Subcutaneous adipose tissue (tissue), 4 donors: ENCODE results near the gene OR52N2. TPM values are rescaled to one million over a fixed set of nuclear protein-coding genes. Genes with fewer than 3 reads are reported as not detected.

Source experiments
- CTCF ChIP-seq: fragments of 450-650 bp; IDR thresholded peaks from one replicate; pipeline ENCODE4 v1.5.1; 2016; ENCODE audit warnings: low read depth, mild to moderate bottlenecking, control low read depth, antibody characterized with exemption, moderate library complexity
- total RNA-seq, 4 donors: library from RNA; depleted of rRNA; stranded (reverse); fragments of >200 nt; gene quantifications; one replicate each; pipeline ENCODE4 v1.1.0, GENCODE V29; 2016

The OR52N2 gene
- total RNA-seq, 4 donors from 2014 or later: not detected

GRCh38 chr11:5841797-5842196 lies 33.1 kb downstream of the OR52N2 start, which contains the start of gene OR52E6:
OR52E6 (minus strand) TSS chr11:5841897; CDS start chr11:5841897, 0 bp downstream.
- TF ChIP-seq CTCF: no peak

- TF ChIP-seq CTCF: no peak
Measured at GRCh38 chr11:5846701-5847100, 38.0 kb downstream of the OR52N2 start.

- no peak for TF ChIP-seq CTCF
Measured at GRCh38 chr11:5847711-5848110, 39.0 kb downstream of the OR52N2 start.

DNA sequence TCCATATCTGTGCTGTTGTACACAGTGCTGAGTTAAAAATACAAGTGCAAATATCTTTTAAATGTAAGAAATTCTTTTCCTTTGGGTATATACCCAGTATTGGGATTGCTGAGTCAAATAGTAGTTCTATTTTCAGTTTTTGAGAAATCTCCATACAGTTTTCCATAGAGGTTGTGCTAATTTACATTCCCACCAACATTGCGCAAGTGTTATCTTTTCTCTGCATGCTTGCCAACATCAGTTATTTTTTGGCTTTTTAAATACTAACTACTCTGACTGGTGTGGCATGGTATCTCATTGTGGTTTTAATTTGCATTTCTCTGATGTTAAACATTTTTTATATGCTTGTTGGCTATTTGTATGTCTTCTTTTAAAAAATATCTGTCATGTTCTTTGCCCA lies 42.3 kb downstream of the OR52N2 start:
- no peak for TF ChIP-seq CTCF

DNA sequence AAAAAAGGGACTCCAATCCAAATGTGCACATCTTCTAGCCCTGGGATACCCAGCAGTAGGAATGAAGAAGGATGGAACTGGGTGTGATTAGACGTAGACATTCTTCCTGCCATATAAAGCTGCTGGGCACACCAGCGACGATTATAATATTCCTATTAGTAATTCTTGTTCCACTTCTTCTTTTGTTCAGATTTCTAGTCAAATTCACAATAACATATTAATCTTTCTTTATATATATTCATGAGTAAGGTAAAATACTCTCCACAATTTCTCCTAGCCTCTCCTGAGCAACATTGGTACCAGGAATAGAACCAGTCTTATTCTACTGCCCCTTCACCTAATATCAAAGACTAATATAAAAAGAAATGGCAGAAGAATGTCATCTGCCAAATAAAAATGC lies 48.9 kb downstream of the OR52N2 start, which contains the start of gene OR52E8:
OR52E8 (minus strand) TSS at position 101 of the 400 bp plus-strand sequence; CDS start at position 101, 0 bp downstream.
- no peak for TF ChIP-seq CTCF

DNA sequence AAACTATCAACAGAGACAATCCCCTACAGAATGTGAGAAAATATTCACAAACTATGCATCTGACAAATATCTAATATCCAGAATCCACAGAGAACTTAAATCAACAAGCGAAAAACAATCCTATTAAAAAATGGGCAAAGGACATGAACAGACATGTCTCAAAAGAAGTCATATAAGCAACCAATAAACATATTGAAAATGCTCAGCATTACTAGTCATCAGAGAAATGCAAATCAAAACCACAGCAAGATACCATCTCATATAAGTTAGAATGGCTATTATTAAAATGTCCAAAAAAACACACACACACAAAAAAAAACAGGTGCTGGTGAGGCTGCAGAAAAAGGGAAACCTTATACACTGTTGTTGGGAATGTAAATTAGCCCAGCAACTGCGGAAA lies 57.1 kb downstream of the OR52N2 start:
- TF ChIP-seq CTCF: no peak

Other genes with a start within 250 kb of the OR52N2 start
- not detected for gene OR52B6, start 228.0 kb upstream of the OR52N2 start, total RNA-seq
- 1 to 10 TPM; 1.6 to 9.2 (median 3.4) TPM for gene TRIM6, start 212.3 kb upstream of the OR52N2 start, total RNA-seq
- gene TRIM34, start 183.9 kb upstream of the OR52N2 start, total RNA-seq: 10 to 100 TPM in 1 of 4 donors, 1 to 10 TPM in 3; 4.1 to 12.1 (median 8.1) TPM
- gene TRIM5, start 123.8 kb upstream of the OR52N2 start, total RNA-seq: 10 to 100 TPM; 12.6 to 22.8 (median 16.7) TPM
- gene TRIM22, start 119.1 kb upstream of the OR52N2 start, total RNA-seq: 10 to 100 TPM; 35.9 to 96.8 (median 64.8) TPM
- gene OR56B1, start 72.5 kb upstream of the OR52N2 start, total RNA-seq: under 1 TPM in 2 of 4 donors, not detected in 2; 0.22 to 0.75 TPM
- gene OR52N4, start 54.7 kb upstream of the OR52N2 start, total RNA-seq: not detected
- under 1 TPM in 2 of 4 donors, not detected in 2; 0.33 to 0.44 TPM for gene OR52N5, start 25.6 kb upstream of the OR52N2 start, total RNA-seq
- gene OR52N1, start 17.7 kb upstream of the OR52N2 start, total RNA-seq: not detected
- not detected for gene OR52E6, start 33.0 kb downstream of the OR52N2 start, total RNA-seq
- gene OR52E8, start 48.8 kb downstream of the OR52N2 start, total RNA-seq: not detected
- gene OR52E4, start 71.7 kb downstream of the OR52N2 start, total RNA-seq: not detected
- gene OR52E5, start 84.3 kb downstream of the OR52N2 start, total RNA-seq: not detected
- not detected for gene OR56A3, start 133.3 kb downstream of the OR52N2 start, total RNA-seq
- not detected for gene OR56A5, start 159.6 kb downstream of the OR52N2 start, total RNA-seq
- not detected for gene OR52L1, start 178.1 kb downstream of the OR52N2 start, total RNA-seq
- under 1 TPM in 1 of 4 donors, not detected in 3; 0.19 TPM for gene OR56A4, start 198.0 kb downstream of the OR52N2 start, total RNA-seq
- gene OR56A1, start 221.8 kb downstream of the OR52N2 start, total RNA-seq: under 1 TPM in 2 of 4 donors, not detected in 2; under 0.01 to 0.19 TPM